ENCODE data around the gene SLC35A5.

- TF ChIP-seq POLR2AphosphoS5 (IDR thresholded peaks at IDR 0.05) (no peak), CTCF (IDR thresholded peaks at IDR 0.05) (no peak), POLR2A (IDR thresholded peaks at IDR 0.05) (no peak), EP300 (IDR thresholded peaks at IDR 0.05; ENCODE audit: low read depth) (no peak)
These were observed 11.0 kb upstream of the SLC35A5 start for GRCh38 chr3:112550859-112551258.
